Hepatic stellate cell (primary cell): Measurements from ENCODE around the gene TGFBR3.
A peak's percentile ranks its signal among the peaks of the same experiment; 100 is the strongest.

ENCODE experiments used
- DNase-seq: peaks from one replicate; pipeline ENCODE4 v3.0.0; 2011; ENCODE audit warnings: low spot score

TGFBR3 gene

DNA sequence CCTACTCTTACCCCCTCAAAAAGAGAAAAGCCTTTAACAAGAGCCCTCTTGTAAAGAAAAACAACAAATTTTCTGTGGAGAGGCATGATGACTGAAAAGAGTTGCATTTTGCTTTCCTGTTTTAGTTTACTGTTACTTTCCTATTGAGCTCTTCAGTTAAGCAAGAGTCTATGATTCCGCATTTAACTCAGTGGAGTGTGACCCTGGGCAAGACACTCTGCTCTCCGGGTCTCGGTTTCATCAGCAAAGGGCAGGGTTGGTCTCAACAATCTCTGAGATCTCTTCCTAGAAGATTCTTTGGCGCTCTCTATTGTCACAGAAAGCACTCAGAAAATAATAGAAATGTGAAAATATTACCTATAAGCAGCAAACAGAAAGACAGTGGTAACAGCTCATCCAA is 175.7 kb downstream of the TGFBR3 start:
- DNase-seq: no peak

DNA sequence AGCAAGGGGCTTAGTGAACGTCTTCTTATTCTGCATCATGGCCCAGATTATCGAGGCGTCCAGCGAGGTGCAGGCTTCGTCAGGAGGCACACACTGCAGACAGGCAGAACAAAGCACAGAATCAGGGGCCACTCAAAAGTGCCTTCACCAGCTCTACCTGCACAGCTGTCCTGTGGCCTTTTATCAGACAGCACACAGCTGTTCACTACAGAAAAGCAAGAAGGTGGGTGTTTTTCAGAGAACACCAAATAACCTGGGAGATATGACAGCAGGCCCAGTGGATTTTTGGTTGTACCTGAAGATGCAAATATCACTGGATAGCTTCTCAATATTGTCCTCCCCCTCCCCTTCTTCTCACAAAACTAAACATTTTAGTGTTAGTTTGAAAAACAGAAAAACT is 177.3 kb downstream of the TGFBR3 start:
- no peak for DNase-seq

DNA sequence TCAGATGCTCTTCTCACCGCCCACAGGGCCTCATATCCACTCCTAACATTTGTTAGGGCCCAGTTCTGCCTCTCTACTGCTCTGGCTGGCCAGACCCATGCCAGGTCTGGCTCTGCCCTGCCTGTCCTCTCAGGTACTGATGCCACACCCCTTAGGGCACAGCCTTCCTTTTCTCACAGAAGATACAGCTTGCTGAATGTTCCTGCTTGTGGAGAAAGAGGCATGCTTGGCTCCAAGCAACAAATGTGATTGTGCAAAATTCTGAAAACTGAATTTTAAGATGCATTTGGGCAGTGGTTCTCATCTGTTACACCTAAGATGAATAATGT is 178.1 kb downstream of the TGFBR3 start:
- no peak for DNase-seq

DNA sequence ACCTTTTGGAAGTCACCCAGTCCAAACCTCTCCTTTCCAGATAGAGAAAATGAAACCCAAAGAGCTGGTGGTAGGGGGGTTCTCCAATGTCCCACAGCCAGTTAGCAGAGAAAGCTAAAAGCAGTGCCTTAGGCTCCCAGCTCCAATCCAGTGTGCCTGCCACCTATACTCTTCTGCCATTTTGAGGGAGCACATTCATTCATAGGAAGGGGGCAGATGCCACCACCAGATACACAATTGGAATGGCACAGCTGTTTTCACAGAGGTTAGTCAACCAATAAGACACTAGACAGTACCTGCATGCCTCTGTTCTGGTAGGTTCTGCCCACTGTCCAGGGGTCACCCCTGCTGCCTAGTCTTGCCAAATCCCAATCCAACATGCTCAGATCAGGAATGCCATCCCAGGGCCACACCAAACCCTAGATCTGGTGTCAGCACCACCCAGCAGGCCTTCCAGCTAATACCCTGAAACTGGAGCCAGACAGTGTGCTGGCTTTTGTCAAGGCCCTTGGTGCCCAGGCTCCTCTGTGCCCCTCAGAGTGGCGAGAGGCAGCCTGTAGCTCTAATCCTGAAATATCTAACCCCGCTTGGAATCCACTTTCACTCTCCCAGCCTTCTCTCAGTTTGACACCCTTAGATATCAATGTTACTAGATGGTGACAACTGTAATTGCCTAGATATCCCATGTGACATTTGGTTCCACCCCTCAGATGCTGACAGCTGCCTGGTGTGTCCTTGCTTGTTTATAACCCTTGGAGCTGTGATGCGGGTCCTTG is 178.6 kb downstream of the TGFBR3 start:
- no peak for DNase-seq

DNA sequence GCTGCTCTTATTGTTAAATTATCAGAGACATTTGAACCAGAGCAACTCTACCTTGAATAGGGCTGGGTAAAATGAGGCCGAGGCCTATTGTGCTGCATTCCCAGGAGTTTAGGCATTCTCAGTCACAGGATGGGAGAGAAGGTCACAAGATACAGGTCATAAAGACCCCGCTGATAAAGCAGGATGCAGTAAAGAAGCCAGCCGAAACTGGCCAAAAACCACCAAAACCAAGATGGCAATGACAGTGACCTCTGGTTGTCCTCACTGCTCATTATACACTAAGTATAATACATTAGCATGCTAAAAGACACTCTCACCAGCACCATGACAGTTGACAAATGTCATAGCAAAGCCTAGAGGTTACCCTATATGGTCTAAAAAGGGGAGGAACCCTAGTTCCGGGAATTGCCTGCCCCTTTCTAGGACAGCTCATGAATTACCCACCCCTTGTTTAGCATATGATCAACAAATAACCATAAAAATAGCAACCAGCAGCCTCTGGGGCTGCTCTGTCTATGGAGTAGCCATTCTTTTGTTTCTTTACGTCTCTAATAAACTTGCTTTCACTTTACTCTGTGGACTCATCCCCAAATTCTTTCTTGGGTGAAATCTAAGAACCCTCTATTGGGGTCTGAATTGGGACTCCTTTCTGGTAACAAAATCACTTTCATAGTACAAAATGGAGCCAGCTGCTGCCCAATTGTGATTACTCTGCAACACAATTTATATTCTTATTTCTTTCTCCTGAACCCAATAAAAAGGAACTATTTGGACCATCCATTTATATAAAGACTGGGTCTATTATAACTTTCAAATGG is 179.6 kb downstream of the TGFBR3 start:
- DNase-seq: no peak

DNA sequence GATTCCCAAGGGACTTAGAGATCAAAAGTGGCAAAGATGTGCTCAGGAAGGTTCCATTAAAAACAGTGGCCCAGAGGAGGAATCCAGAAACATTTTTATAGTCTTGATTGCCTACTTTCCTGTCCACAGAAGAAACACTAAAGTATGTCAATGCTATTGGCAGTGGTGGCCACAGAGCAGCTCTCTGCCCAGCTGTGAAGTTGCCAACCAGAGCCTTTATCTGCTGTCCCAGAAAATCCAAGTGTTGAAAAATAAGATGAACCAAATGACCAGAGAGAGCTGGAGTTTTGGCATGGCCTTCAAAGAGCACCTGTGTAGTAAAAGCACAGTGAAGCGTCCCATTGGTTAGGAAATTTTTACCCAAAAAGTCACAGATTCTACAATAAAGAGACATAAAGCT is 181.2 kb downstream of the TGFBR3 start:
- DNase-seq: no peak

DNA sequence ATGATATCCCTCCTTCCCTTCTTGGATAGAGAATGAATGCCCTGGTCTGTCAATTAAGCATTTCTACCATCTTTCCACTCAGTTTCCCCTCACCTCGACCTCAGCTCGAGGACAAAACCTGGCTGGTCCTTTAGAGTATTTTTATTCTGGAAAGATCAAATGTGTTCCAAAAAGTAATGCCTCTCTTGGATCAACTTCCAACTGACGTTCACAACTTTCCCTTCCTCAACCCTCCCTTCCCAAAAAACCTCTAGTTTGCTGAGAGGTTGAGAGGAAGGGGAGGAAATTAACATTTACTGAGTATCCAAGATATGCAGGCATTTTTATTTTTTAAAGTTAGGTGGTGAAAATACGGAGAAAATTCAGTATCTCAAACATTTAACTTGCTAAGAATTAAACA is 182.9 kb downstream of the TGFBR3 start:
- DNase-seq: no peak

DNA sequence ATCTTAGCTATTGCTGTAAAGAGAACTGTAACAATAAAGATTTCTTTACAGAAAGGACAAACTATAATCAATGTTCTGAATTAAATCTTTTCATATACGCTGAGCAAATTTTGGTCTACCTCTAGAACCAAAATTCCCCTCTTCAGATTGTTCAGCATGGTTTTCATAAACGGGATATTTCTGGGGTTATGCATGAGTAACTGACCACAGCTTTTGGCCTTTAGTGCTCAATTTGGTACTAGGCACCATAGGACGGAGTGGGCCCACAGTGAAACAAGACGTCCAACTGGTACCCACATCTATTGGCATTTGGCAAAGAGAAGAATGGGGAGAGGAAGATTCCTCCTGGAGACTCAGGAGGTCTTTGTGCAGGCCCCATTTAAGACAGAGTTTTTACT is 184.5 kb downstream of the TGFBR3 start:
- no peak for DNase-seq

DNA sequence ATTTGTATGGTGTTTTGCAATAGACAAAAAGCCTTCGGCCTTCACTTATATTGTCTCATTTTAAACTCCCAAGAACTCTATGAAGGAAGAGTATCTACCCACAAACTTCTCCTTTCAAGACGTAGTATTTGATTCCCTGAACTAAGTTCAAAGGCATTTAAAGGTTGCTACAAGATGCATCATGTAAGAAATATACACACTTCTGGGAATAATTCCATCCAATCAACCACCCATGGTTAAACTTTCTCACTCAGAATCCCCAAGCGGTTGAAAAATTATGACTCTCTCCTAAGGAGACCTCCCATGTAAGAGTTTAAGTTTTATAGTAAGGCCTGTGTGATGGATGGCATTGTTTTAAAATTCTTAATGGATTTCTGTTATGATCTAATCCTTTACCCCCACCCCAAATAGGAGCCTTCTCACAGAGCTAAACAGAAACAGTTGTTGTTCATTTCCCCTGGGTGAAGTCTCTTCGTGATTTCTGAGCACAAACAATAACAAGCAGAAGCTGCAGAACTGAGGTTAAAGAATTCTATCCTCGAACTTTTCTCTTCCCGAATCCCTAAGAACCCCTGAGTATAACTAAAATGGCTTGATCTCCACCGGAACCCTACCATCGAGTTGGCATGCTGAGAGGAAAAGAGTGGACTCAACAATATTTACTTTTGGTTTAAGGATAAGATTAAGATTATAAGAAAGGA is 185.0 kb downstream of the TGFBR3 start:
- DNase-seq: peak; percentile 29

DNA sequence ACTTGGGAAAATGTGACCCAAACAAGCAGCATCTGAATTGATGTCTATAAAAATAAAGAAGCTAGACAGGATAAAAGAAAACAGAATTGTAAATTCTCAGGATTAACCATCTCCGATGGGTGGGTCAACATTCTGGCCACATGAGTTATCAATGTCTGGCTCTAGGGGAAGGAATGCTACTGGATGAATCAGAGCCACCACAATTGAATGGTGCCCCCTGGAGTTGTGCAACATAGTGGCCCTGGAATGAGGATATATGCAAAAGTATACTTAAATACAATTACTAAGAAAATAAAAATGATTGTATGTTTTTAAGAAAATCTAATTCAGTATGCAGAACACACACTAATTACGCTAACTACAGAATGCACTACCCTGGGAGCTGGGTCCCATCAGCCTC is 185.6 kb downstream of the TGFBR3 start:
- DNase-seq: peak; percentile 43

DNA sequence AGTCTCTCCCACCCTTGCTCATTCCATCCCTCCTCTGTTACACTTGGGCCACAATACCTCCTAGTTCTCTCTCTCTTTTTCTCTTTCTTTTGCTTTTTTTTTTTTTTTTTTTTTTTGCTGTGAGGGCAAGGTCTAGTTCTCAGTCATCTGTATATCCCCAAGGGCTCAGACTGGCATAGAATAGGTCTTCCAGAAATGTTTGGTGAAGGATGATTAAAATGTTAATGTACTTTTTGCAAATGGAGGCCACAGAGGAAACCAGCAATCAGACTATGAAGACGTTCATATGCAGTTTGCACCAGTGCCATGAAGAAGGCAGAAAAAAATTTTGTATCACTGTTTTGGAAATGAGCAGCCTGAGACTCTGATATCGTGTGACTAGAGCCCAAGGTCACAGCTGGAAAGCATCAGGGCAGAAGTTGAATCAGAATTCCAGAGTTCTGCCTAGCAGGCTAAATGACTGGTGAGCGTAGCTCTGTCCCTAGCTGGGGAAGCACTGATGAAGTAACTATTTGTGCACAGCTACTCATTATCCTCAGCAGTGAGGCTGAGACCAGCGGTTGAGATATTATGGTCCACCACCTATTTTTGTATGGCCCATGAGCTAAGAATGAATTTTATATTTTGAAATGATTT is 186.5 kb downstream of the TGFBR3 start:
- peak; percentile 65 for DNase-seq

DNA sequence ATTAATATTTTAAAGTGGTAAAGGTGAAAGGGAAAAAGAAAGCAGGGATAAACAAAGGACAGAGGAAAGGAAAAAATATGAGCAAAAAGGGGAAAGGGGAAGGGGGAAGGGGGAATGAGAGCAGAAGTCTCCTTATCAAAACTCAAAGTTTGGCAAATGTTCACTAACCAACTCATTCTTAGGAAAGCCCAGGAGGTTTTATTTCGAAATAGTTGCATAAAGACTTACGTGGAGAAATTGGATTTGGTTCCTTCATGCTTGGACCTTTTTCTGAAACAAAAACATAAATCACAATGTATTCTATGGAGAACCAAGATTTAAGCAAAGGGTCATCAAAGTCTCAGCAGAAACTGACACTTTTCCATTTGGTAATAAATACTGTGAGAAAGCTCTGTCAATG is 188.1 kb downstream of the TGFBR3 start:
- DNase-seq: no peak

DNA sequence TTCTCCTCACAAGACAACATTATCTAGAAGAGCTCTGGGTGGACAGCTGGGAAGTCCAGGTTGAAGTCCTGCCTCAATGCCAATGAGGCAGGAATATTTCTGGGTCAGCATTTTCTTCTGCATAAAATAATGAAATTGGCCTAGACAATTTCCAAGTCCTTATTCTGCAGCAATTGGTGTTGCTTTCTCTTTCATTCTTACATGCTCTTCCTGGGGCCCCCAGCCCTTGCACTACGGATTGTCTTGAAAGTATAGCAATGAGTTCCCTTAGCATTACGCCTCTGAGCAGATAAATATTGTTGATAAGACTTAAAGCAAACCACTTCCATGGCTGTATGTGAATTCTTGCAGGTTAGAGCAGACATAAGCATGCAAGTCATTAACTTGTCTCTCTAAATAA is 188.5 kb downstream of the TGFBR3 start:
- no peak for DNase-seq

DNA sequence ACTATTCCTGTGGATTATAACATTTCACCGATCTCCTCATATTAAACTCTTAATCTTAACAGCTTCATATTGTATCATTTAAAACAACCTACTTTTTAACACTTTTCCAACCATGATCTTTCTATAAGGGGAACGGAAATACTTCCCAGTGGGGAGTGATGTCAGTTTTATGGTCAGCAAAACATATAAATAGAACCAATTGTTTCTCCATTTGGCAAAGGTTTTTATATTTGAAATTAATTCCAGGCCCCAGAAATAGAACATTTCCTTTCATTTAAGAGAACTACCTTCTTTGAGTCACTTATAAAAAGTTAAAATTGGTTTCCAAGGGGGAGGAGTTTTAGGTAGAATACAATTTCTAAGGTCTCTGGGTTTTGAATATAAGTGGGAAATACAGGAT is 189.6 kb downstream of the TGFBR3 start:
- DNase-seq: no peak

DNA sequence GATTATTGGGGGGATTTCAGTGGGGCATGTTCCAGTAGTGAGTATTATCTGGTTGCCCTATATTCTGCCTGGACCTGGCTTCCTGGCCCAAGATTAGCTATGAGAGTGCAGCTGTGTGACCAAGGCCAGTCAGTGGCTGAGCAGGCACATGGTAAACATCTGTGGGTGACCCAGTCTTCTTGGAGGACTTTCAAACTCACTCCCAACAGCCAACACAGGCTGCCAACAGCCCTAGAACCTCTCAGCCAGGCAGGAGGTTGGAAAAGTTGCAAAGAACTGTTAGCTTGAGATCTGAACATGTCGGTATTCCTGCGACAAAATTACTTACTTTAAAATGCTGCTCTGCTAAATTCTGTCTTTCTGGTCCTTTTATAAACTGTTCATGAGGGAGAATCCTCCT is 192.4 kb downstream of the TGFBR3 start:
- DNase-seq: no peak

DNA sequence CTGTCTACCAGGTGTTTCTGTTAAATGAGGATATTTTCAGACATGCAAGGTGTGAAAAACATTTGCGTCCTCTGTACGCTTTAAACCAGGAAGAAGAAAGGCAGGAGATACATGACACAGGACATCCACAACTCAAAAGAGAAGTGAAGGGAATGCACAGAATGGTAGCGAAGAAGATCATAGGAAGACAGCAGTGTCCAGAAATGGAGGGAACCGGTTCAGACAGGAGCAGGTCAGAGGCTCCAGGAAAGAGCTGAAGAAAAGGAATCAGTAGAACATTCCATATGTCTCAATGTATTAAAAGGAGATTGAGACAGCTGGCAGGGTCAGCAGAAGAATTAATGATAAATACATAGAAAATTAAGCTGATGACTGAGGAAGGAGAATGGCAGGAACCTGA is 194.4 kb downstream of the TGFBR3 start:
- DNase-seq: no peak

DNA sequence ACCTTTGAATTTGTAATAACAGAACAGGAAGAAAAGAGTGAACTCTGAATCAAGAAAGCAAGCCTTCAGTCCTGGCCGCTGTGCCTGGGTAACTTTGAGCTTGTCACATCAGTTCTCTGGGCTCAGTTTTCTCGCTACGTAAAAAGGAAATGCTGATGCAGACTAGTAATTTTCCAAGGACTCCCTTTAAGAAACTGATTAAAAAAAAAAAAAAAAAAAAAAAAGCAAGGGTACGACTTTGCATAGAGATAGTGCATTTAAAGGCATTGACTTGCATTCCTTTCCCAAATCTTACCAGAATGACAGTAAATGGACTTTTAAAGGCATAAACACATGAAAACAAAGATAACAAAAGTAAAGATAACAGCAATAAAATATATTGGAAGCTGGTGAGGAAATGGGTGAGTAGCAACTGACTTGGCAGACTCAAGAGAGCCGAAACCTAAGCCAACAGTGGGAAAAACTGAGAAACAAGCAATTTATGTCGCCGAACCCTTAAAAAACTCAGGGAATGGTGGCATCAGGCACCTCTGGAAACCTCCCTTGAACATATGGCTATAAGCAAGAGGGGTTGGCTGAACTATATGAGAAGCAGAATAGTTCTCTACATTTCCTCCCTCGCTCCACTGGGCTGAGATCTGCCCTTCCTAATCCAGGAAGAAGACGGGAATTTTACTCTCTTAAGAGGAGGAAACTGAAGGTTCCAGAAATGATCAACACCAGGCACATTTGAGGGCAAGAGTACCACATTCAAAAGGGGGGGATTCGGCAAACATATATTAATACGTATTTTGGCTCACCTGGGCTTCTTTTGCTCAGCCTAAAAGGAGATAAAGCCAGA is 196.1 kb downstream of the TGFBR3 start:
- DNase-seq: no peak

DNA sequence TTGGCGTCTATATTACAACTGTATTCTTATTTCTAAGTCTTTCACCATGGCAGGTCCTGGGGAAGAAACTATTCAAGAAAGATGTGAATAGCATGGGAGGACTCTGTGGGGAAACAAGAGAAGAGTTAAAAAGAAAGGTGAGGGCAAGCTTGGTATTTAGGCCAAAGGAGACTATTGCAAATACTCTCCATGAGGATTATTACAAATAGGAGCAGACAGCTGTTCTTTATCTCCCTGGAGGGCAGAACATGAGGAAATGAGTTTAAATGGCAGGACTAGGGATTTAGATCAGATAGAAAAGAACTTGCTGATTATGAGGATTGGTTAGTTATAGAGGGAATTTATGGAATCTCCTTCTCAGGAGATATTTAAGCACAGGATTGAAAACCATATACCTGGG is 198.5 kb downstream of the TGFBR3 start:
- DNase-seq: no peak

DNA sequence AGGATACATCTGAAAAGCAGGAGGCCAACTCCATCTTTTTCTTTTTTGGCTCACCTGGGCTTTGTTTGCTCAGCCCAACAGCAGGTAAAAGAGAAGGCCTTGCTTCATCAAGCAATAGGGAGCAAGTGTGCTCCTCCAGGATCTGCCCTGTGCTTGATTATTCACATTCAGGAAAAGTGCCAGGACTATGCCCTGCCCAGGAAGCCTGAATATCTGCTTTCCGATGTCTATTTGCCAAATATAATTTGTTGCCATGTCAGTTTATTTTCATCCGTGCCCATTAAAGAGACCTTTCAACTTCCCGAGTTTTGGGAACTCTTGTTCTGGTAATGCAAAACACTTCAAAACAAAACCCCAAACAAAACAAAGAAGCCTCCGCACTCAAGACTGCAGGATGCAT is 200.0 kb downstream of the TGFBR3 start:
- DNase-seq: no peak

DNA sequence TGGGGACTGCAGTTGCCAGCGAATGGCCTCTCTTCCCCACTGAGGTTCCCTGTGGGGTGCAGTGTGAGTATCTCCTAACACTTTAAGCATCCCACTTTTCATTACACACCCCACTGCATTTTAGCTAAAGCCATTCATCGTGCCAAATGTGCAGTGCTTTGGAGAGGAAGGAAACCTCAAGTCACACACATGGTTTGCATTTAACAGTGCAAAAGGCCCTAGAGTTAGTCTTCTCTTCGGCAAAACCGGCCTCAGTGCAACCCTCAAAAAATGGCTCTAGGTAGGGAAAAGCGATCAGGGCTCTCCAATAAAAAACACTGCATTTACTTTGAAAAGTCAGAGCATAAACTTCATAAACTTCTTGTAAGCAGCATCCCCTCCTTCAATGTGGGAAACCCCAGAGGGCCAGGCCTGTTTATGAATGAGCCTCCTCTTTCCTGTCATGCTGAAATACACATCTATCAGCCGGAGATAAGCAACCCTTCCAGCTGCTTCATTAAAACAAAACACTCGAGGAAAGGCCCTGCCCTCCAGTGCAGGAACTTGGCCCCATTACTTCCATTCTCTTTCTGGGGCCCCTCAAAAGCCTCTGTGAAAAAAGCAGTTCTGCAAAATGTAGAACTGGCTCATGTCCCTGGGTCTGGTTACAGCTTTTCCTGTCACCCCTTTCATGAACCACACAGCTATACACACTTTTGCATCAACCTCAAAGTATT is 201.3 kb downstream of the TGFBR3 start:
- DNase-seq: no peak

DNA sequence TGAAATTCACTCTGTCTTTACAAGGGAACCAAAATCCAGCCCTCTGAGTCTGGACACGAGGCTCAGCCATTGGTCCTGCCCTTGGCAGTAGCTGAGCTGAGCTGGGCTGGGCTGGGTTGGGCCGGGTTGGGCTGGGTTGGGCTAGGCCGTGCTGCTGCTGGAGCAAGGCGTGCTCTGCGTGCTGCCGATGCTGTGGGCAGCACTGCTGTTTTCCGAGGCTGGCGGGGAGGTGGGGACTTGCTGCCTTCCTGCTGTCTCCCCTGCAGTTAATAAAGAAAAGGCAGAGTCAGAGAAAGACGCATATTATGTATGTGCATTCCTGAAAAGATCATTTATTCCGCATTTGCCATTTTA is 202.4 kb downstream of the TGFBR3 start:
- no peak for DNase-seq
